ENCODE measurements around the gene ENOX1.

Gene ENOX1

GRCh38 chr13:43737392-43737923, 49.3 kb downstream of the ENOX1 start:
- DNase-seq: no peak

GRCh38 chr13:43732726-43733125, 54.0 kb downstream of the ENOX1 start:
- no peak for DNase-seq

GRCh38 chr13:43731296-43731695, 55.5 kb downstream of the ENOX1 start:
- no peak for DNase-seq

GRCh38 chr13:43730642-43731041, 56.1 kb downstream of the ENOX1 start:
- DNase-seq: no peak

GRCh38 chr13:43728421-43728820, 58.4 kb downstream of the ENOX1 start:
- DNase-seq: no peak

- no peak for DNase-seq
Observed at GRCh38 chr13:43727856-43728255, 58.9 kb downstream of the ENOX1 start.

- no peak for DNase-seq
Observed at GRCh38 chr13:43725460-43725859, 61.3 kb downstream of the ENOX1 start.

- DNase-seq: no peak
Observed at GRCh38 chr13:43720780-43721397, 65.9 kb downstream of the ENOX1 start.

GRCh38 chr13:43698758-43699157, 88.0 kb downstream of the ENOX1 start:
- no peak for DNase-seq

- DNase-seq: no peak
Observed at GRCh38 chr13:43698009-43698408, 88.8 kb downstream of the ENOX1 start.

- DNase-seq: no peak
Observed at GRCh38 chr13:43697323-43697722, 89.4 kb downstream of the ENOX1 start.

- no peak for DNase-seq
Observed at GRCh38 chr13:43694146-43694664, 92.6 kb downstream of the ENOX1 start.

GRCh38 chr13:43693639-43694038, 93.1 kb downstream of the ENOX1 start:
- no peak for DNase-seq

GRCh38 chr13:43688227-43688907, 98.4 kb downstream of the ENOX1 start:
- DNase-seq: no peak

GRCh38 chr13:43687038-43687437, 99.7 kb downstream of the ENOX1 start:
- DNase-seq: no peak

- no peak for DNase-seq
Observed at GRCh38 chr13:43686557-43686956, 100.2 kb downstream of the ENOX1 start.

GRCh38 chr13:43684963-43685725, 101.6 kb downstream of the ENOX1 start:
- DNase-seq: no peak

- no peak for DNase-seq
Observed at GRCh38 chr13:43682701-43683100, 104.1 kb downstream of the ENOX1 start.

- no peak for DNase-seq
Observed at GRCh38 chr13:43676320-43676719, 110.5 kb downstream of the ENOX1 start.

GRCh38 chr13:43675577-43675976, 111.2 kb downstream of the ENOX1 start:
- no peak for DNase-seq

GRCh38 chr13:43669964-43670363, 116.8 kb downstream of the ENOX1 start:
- no peak for DNase-seq

GRCh38 chr13:43669101-43669500, 117.7 kb downstream of the ENOX1 start:
- DNase-seq: no peak

- DNase-seq: no peak
Observed at GRCh38 chr13:43666403-43666802, 120.4 kb downstream of the ENOX1 start.

GRCh38 chr13:43665388-43665787, 121.4 kb downstream of the ENOX1 start:
- DNase-seq: no peak
